Panc1 (cell line): ENCODE measurements around the gene AFDN. TPM values are rescaled to one million over a fixed set of nuclear protein-coding genes. Genes with fewer than 3 reads are reported as not detected.

ENCODE experiments used
- ATAC-seq: fragments of 200-7000 bp; cut with Tn5 transposase; 2 replicates; pipeline ENCODE4 v1.9.1; 2020; ENCODE audit warnings: mild to moderate bottlenecking, moderate library complexity
- BruUV-seq: library from RNA; stranded (reverse); fragments of 400-500 nt; replicated peaks from 2 replicates; lab custom pipeline; 2021; lab: Mats Ljungman, UMichigan
- CTCF ChIA-PET: fragments of 300-600 bp; sonication (Branson Sonifier 250); formaldehyde crosslinking; loops from one replicate; lab custom pipeline; 2022; ENCODE audit warnings: antibody characterized with exemption; lab: Charles Lee
- POLR2A ChIA-PET: fragments of 300-600 bp; sonication (Branson Sonifier 250); formaldehyde crosslinking; loops from one replicate; lab custom pipeline; 2022; ENCODE audit warnings: antibody characterized with exemption; lab: Charles Lee
- DNase-seq: peaks from one replicate; pipeline ENCODE4 v3.0.0-alpha.2; 2010; ENCODE audit warnings: low read depth, low spot score
- H3K27ac ChIP-seq: 2 replicates; pipeline ENCODE4 v1.5.1; 2011; ENCODE audit warnings: mild to moderate bottlenecking, low read length, inconsistent platforms
- H3K27me3 ChIP-seq: fragments of 200-500 bp; sonication (Bioruptor generic); 2 replicates; pipeline ENCODE4 v1.6.0; 2014; ENCODE audit warnings: low read length, inconsistent platforms; ENCODE audit not compliant: control insufficient read depth, insufficient read depth
- H3K36me3 ChIP-seq: fragments of 200-500 bp; sonication (Bioruptor generic); 2 replicates; pipeline ENCODE4 v1.5.1; 2014; ENCODE audit warnings: inconsistent platforms, mild to moderate bottlenecking, low read length, moderate library complexity; ENCODE audit not compliant: control insufficient read depth, insufficient read depth
- H3K4me1 ChIP-seq: 2 replicates; pipeline ENCODE4 v1.5.1; 2011; ENCODE audit warnings: inconsistent platforms, mild to moderate bottlenecking, low read length, moderate library complexity; ENCODE audit not compliant: control insufficient read depth, insufficient read depth
- H3K4me3 ChIP-seq, 2 experiments: 2 replicates each; pipeline ENCODE4 v1.5.1; 2011 to 2012; ENCODE audit warnings: low read depth in 2 of 2, low read length in 2 of 2, mild to moderate bottlenecking in 2 of 2, inconsistent platforms in 1 of 2, moderate library complexity in 1 of 2
- H3K9me3 ChIP-seq: fragments of 200-500 bp; sonication (Bioruptor generic); 2 replicates; pipeline ENCODE4 v1.5.1; 2014; ENCODE audit warnings: low read depth, mild to moderate bottlenecking, inconsistent platforms, low read length, moderate library complexity; ENCODE audit not compliant: control insufficient read depth, insufficient read depth
- POLR2AphosphoS5 ChIP-seq: IDR thresholded peaks from 2 replicates; pipeline ENCODE4 v1.6.1; 2012; ENCODE audit warnings: mild to moderate bottlenecking, low read depth, low read length, moderate library complexity
- SIN3A ChIP-seq: IDR thresholded peaks from 2 replicates; pipeline ENCODE4 v1.6.1; 2012; ENCODE audit warnings: low read depth, mild to moderate bottlenecking, low read length, moderate library complexity, borderline replicate concordance; ENCODE audit not compliant: insufficient read depth
- TCF7L2 ChIP-seq: IDR thresholded peaks from 2 replicates; pipeline ENCODE4 v1.6.1; 2011; ENCODE audit warnings: mild to moderate bottlenecking, low read depth, low read length, inconsistent platforms
- in situ Hi-C: cut with HindIII; loops from 2 replicates; pipeline ENCODE4 v1.10.0; 2016; ENCODE audit warnings: low sequenced_read_pairs, low pct_unique_long_range_greater_than_20kb
- intact Hi-C: fragments of 100-400 bp; cut with micrococcal nuclease; formaldehyde crosslinking; loops from one replicate; pipeline ENCODE4 v1.10.0; 2022; ENCODE audit not compliant: unreplicated experiment
- total RNA-seq: library from RNA; stranded (reverse); gene quantifications from one replicate; pipeline ENCODE4 v1.2.1, GENCODE V29; 2021; ENCODE audit not compliant: unreplicated experiment
- TF ChIP-seq, protein P1 (sequence below), 2 experiments: IDR thresholded peaks; 2 replicates each; pipeline ENCODE4 v1.6.1; 2011 to 2012; ENCODE audit warnings: low read depth in 2 of 2, control low read depth in 1 of 2, low read length in 1 of 2, mild to moderate bottlenecking in 1 of 2, moderate library complexity in 1 of 2; ENCODE audit not compliant: insufficient read depth in 1 of 2
- TF ChIP-seq, protein P2 (sequence below): fragments of 450-650 bp; IDR thresholded peaks from 2 replicates; pipeline ENCODE4 v1.5.1; 2017; ENCODE audit warnings: mild to moderate bottlenecking

The AFDN gene
- total RNA-seq, 1 experiment from 2014 or later: 143 TPM

DNA sequence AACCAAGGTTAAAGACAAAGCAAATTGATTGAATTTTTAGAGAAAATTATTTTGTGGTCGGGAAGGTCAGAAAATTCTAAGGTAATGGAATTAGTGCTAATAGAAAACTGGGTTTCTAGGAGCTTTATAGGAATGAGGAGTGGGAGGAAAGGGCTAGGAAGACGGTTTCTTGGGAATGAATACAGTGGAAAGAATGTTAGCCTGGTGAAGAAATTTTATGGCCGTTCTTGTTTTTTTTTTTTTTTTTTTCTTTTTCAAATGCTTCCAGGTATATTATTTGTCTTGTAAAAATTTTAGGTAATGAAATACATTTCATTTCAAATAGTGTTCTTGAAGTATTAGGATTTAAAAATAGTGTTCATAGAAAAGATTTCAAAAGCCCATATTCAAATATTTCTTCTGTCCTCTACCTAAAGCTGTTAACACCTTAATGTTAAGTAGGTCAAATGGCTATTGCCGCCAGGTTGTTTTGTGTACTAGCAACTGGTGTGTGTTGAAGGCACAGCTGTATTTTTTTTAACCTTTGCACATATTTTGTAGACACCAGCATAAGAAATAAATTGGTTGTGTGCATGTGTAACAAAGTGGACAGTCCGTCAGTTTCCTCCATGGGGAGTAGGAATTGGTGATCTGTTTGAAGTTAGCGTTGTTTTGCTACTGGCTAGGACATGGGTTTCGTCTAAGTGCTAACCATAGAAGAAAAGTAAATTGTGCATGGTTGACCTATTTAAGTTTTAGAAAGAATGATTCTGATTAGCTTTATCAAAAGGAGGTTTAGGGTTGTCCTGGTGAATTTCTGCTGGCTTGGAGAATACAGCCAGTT lies 32.3 kb downstream of the AFDN start:
- intact Hi-C loops: no loop called here
- no peaks in the 10 kb centered on the region for H3K9me3 ChIP-seq
- POLR2A ChIA-PET: no interaction called here
- ATAC-seq (no peak), DNase-seq (no peak)
- H3K4me3 ChIP-seq: no peak overlapping the region; a peak in 1 of 4 replicates
- in situ Hi-C loops: no loop called here
- CTCF ChIA-PET: no interaction called here
- H3K27me3 ChIP-seq: no peaks in the 10 kb centered on the region
- TF ChIP-seq POLR2AphosphoS5: no peak
- no peak for TF ChIP-seq TCF7L2
- TF ChIP-seq, protein P1, sequence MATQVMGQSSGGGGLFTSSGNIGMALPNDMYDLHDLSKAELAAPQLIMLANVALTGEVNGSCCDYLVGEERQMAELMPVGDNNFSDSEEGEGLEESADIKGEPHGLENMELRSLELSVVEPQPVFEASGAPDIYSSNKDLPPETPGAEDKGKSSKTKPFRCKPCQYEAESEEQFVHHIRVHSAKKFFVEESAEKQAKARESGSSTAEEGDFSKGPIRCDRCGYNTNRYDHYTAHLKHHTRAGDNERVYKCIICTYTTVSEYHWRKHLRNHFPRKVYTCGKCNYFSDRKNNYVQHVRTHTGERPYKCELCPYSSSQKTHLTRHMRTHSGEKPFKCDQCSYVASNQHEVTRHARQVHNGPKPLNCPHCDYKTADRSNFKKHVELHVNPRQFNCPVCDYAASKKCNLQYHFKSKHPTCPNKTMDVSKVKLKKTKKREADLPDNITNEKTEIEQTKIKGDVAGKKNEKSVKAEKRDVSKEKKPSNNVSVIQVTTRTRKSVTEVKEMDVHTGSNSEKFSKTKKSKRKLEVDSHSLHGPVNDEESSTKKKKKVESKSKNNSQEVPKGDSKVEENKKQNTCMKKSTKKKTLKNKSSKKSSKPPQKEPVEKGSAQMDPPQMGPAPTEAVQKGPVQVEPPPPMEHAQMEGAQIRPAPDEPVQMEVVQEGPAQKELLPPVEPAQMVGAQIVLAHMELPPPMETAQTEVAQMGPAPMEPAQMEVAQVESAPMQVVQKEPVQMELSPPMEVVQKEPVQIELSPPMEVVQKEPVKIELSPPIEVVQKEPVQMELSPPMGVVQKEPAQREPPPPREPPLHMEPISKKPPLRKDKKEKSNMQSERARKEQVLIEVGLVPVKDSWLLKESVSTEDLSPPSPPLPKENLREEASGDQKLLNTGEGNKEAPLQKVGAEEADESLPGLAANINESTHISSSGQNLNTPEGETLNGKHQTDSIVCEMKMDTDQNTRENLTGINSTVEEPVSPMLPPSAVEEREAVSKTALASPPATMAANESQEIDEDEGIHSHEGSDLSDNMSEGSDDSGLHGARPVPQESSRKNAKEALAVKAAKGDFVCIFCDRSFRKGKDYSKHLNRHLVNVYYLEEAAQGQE (IDR thresholded peaks at IDR 0.05; ENCODE audit: insufficient read depth in 1 of 2, low read depth in 2 of 2, low read length in 1 of 2): no peak
- no peak for TF ChIP-seq SIN3A
- TF ChIP-seq, protein P2, sequence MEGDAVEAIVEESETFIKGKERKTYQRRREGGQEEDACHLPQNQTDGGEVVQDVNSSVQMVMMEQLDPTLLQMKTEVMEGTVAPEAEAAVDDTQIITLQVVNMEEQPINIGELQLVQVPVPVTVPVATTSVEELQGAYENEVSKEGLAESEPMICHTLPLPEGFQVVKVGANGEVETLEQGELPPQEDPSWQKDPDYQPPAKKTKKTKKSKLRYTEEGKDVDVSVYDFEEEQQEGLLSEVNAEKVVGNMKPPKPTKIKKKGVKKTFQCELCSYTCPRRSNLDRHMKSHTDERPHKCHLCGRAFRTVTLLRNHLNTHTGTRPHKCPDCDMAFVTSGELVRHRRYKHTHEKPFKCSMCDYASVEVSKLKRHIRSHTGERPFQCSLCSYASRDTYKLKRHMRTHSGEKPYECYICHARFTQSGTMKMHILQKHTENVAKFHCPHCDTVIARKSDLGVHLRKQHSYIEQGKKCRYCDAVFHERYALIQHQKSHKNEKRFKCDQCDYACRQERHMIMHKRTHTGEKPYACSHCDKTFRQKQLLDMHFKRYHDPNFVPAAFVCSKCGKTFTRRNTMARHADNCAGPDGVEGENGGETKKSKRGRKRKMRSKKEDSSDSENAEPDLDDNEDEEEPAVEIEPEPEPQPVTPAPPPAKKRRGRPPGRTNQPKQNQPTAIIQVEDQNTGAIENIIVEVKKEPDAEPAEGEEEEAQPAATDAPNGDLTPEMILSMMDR: no peak
- peaks cover 51% of the 10 kb centered on the region for H3K4me1 ChIP-seq
- no peaks in the 10 kb centered on the region; the same call in 1 of the 2 replicates for H3K36me3 ChIP-seq
- peak overlapping the region; percentile 82 for H3K27ac ChIP-seq
- no TSS peak for BruUV-seq

- H3K27ac ChIP-seq: no peak overlapping the region
- ChIA-PET POLR2A (interaction anchor here (0.8 to 1.1 kb wide), 2 partner anchors 12 to 13 kb away, joined by 3 read pairs; no protein-coding TSS in a partner anchor), CTCF (interaction anchor here (0.6 kb wide), 1 partner anchor 196 kb away, joined by 3 read pairs; no protein-coding TSS in a partner anchor)
- no peak for TF ChIP-seq POLR2AphosphoS5
- no peak for TF ChIP-seq TCF7L2
- no peak for TF ChIP-seq SIN3A
- TF ChIP-seq, protein P2: no peak
- TF ChIP-seq, protein P1 (IDR thresholded peaks at IDR 0.05; ENCODE audit: insufficient read depth in 1 of 2, low read depth in 2 of 2, low read length in 1 of 2): no peak
- H3K36me3 ChIP-seq: no peaks in the 10 kb centered on the region
- peaks cover 43% of the 10 kb centered on the region for H3K4me1 ChIP-seq
- no peaks in the 10 kb centered on the region for H3K27me3 ChIP-seq
- intact Hi-C loops: no loop called here
- H3K9me3 ChIP-seq: no peaks in the 10 kb centered on the region
- no TSS peak for BruUV-seq
- ATAC-seq (no peak), DNase-seq (no peak)
- H3K4me3 ChIP-seq: no peak overlapping the region
- in situ Hi-C loops: no loop called here
These were observed 34.0 kb downstream of the AFDN start for GRCh38 chr6:167860550-167861226.
